GM18498 (cell line): Measurements from ENCODE around the gene GFAP.

ENCODE experiments used
- ATAC-seq: cut with Tn5 transposase; IDR thresholded peaks from one replicate; pipeline ENCODE4 v1.9.1; 2021; ENCODE audit warnings: mild to moderate bottlenecking, moderate library complexity; ENCODE audit not compliant: unreplicated experiment

The GFAP gene

DNA sequence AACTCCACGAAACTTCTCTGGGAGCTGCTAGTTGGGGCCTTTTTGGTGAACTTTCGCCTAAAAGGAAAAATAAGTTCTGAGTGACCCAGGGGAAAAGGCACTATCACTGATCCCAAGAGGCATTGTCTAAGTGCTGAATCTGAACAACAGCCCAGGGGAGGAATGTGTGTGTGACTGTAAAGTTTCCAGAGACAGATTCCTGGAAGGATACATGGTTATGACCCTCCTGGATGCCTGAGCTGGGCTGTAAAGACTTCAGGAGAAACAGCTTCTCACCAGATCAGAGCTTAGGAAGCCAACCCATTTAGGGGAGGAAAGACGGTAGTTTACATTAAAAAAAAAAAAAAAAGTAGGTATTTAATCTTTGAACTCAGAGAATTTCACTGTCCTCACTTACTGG, 47.5 kb downstream of the GFAP start:
- ATAC-seq, result no peak

DNA sequence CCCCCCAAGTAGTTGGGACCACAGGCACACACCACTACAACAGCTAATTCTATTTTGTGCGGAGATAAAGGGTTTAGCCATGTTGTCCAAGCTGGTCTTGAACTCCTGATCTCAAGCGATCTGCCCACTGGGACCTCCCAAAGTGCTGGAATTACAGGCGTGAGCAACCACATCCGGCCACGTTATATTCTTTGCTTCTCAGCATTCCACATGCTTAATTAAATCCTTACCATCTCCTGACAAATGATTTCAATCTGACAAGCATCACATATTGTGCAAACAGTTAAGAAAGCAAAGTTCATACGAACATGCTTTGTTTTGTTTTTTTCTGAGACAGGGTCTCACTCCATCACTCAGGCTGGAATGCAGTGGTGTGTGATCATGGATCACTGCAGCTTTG, 49.4 kb downstream of the GFAP start:
- ATAC-seq, result no peak

DNA sequence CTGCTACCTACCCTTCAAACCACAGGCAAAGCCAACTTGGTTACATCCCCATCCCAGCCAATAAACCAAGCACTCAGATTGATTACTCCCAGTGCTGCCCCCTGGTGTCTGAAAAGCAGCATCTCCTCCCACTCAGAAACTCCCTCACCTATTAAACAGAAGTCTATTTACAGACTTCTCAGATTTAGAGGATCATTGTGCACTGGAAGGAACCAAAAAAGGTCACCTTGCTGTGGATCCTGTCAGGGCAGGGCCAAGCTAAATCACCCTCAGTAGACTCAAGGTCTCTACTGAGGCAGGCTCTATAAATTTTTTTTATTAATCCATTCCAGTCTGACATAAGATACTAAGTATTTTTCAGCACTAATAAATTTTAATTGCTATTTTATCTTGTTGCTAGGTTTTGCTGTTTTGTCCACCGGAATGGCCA, 50.1 kb downstream of the GFAP start:
- ATAC-seq, result no peak

DNA sequence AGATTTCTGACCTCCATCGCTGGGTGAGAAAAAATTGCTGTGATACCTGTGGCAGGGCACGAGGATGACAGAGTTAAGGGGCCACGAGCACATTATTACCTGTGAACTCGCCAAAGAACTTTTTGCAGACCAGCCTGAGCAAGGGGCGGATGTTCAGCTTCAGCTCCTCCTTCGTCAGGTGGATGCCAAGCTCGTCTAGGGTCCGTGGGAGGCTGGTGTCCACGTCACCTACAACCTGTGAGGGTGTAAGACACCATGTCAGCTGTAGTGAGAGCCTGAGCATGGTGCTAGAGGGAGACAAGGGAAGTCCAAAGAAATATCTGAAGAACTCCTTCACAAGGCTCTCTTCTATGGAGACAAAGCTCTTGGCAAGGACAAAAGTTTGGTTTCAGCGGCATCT, 50.5 kb downstream of the GFAP start:
- ATAC-seq, result no peak

DNA sequence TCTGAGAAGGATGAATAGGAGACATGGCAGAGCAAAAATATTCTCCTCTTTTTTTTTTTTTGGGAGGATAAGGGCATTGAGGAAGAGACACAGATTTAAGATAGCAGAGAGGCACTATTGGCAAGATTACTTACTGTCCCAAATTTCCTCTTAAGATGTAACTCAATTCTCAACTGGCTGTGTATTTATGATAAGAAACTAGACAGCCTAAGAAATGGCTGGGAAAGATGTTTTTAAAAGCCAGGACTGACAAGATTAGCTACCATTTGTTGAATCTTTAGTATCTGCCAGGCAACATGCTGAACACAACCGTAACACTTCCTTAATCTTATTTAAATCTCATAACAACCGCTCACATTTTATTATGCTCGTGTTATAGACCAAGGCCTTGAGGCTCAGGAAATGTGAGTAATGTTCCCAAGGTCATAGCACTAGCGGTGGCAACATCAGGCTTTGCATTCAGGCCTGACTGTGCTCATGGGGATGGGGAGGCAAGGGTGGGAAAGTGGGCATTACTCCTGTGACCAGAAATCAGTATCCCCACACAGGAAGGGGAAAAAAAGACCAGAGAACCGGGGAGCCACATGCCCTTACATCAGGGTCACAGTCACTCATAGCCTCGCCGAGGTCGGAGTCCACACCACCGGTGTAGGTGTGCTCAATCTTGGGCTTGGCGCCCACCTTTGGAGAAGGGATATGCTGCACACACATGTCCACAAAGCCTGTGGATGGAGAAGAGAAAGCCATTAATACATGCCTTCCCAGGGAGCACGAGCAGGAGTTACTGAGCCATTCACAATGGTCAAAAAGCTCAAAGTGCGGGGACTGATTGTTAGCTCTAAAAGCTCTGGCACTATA, 52.0 kb downstream of the GFAP start:
- no peak for ATAC-seq

DNA sequence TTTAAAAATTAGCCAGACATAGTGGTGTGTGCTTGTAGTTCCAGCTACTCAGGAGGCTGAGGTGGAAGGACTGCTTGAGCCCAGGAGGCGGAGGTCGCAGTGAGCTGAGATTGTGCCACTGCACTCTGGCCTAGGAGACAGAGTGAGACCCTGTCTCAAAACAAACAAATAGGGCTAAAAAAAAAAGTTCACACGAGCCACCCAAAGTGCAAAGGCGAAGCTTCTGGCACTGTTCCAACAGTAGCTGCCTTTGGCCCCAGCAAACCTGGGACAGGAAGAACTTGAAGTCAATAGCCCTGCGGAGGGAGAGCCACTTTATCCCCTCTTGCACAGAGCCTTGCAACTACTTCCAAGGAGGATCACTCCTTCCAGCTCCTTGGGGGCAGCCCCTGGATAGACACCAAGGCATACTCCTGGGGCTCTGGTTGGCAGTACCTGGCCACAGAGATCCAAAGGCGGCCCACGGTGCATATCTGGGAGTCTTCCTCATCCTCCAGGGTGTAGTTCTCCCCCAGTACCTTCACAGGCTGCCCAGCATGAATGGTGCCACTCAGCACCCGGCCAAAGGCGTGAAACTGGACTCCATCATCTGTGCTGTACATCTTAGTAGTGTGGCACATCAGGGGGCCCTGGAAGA, 52.9 kb downstream of the GFAP start:
- no peak for ATAC-seq

DNA sequence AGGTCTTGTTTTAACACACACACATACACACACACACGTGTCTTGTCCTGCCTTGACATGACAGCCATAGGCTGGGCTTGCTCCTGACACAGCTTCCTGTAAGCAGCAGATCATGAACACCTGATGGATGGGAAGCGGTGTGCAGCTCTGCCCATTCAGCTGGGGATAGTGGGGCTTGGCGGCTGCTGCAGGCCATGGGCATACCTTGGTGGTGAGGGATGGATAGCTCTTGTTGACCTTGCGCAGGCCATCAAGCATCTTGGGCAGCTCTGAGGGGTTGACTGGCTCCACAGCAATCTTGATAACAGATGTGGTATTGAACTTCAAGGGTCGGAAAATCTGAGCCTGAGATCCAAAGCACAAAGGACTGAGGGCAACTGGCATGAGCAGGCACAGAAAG, 55.6 kb downstream of the GFAP start:
- ATAC-seq, result no peak

DNA sequence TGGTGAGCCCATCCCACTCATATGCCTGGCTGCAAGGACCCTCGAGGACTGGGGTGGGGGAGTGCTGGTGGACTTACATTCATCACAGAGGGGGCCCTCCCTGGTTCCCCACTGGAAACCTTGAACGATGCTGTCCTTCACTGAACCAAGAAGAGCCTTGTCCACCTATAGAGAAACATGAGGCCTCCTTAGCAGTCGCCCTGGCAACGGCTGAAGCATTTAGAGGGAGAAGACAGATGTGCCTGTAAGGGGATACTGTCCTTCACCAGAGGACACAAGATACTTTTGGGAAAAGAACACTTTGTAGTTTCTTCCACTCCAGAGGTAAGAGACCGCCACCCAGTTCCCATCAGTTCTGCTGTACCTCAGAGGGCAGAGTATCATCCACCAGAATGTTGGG, 61.1 kb downstream of the GFAP start:
- no peak for ATAC-seq
